Fibroblast of skin of scalp (primary cell): ENCODE measurements around the gene LCE1B. TPM values are rescaled to one million over a fixed set of nuclear protein-coding genes. Genes with fewer than 3 reads are reported as not detected.

ENCODE experiments used
- DNase-seq: peaks from one replicate; pipeline ENCODE4 v3.0.0-alpha.2; 2013
- polyA plus RNA-seq, 2 experiments: library from polyadenylated mRNA; unstranded; fragments of 120-200 nt; gene quantifications; one replicate each; pipeline ENCODE4 v1.2.1, GENCODE V29; 2013; ENCODE audit not compliant: insufficient read length in 2 of 2

The LCE1B gene, protein sequence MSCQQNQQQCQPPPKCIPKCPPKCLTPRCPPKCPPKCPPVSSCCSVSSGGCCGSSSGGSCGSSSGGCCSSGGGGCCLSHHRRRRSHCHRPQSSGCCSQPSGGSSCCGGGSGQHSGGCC
- not detected for polyA plus RNA-seq (2013, experiment 1 of 2; ENCODE audit: insufficient read length)
- polyA plus RNA-seq (2013, experiment 2 of 2; ENCODE audit: insufficient read length) = not detected

DNA sequence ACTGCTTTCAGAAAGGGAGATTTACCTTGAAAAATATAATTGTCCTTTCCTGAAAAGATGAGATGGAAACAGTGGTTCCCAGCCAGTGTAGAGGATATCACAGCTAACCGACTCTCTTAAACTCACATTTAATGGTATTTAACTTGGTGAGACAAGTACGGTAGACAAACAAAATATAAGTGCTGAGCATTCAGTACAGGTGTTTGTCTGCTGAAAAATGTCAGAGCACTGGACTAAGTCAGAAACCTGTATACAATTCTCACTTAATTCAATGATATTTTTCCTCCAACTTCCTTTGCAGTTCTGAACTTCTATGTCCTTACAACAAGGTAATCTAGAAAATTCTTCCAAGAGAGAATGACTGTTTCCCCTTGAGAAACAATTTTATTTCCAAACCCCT, at the start of gene LCE1B:
TSS of gene LCE1B (plus strand) at position 301 of the 400 bp plus-strand sequence. CDS start 476 bp downstream, outside the sequence.
- no peak for DNase-seq

- DNase-seq = no peak
These were observed 42.8 kb upstream of the LCE1B start for GRCh38 chr1:152768847-152769533.

DNA sequence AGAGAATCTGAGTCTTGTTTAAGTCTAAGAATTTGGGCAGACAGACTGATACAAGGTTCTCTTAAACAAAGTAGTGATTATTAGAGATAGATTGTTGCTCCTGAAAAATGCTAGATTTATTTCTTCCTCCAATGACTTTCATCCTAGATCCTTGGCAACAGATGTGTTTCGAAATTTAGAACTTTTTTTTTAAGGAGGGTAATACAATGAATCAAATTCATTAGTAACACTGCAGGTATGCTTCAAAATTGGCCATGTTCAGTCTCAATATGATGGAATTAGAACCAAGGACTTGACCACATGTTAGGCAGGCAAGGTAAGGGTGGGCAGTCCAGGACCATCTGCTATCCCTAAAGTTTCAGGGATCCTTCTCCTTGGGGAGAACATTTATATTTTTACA, 41.4 kb upstream of the LCE1B start:
- no peak for DNase-seq

DNA sequence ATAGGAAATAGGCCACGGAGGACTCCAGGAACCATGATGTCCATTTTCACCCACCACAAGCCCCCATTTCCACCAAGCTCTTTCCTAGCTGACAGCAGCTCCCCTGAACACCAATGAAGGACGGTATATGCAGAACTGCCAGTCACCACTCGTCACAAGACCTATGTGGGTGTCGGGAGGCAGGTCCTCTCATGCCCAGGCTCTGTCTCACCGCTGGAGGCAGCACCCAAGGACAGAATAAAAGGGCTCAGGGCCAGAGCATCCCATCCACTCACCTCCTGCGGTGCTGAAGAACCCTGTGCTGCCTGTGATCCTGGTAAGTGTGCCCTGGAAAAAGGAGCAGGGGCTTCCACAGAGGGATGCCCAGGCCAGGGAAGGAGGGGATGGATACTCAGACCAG, 36.9 kb upstream of the LCE1B start, which contains the start of gene LCE1F:
TSS of gene LCE1F (plus strand) at position 266 of the 400 bp plus-strand sequence. CDS start 1,232 bp downstream, outside the sequence.
- DNase-seq = no peak

- DNase-seq = no peak
These were observed 35.4 kb upstream of the LCE1B start for GRCh38 chr1:152776361-152776760.

- no peak for DNase-seq
These were observed 34.1 kb upstream of the LCE1B start for GRCh38 chr1:152777510-152778137.

DNA sequence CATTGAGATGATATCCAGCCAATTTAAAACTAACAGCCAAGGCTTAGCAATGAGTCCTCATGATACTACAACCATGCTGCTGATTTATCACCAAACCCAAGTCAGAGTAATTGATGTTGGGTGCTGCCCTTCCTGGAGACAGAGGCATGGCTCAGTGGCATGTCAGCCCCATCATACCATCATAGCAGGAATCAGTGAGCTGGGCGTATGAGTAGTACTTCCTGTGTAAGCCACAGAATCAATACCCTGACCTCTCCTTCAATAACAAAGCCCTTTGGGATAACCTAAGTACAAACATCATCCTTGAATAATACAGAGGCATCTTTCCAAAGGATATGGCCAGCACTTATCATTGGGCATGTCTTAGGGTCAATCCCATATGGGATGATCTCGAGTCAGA, 28.7 kb upstream of the LCE1B start:
- DNase-seq = no peak

- DNase-seq = no peak
These were observed 25.7 kb upstream of the LCE1B start, which contains the start of gene LCE1E for GRCh38 chr1:152786077-152786476. Gene LCE1E (plus strand): TSS chr1:152786257. CDS start chr1:152787300, 1,043 bp downstream.

DNA sequence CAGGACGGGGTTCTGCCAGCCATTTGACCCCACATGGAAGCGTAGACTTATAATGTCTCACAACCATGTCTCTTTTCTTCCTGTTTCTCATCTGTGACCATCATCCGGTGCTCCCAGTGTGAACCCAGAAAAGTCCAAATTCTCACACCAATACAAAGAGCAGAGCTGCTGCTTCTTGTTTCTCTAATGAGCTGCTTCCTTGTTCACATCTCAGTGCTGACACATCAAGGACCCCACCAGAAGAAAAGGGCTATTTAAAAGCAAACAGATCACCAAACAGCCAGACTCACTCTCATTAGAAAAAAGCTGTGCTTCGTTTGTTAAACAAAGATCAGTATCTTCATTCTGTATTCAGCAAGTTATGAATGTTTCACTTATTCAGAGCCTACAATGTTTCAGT, 16.1 kb upstream of the LCE1B start:
- no peak for DNase-seq

DNA sequence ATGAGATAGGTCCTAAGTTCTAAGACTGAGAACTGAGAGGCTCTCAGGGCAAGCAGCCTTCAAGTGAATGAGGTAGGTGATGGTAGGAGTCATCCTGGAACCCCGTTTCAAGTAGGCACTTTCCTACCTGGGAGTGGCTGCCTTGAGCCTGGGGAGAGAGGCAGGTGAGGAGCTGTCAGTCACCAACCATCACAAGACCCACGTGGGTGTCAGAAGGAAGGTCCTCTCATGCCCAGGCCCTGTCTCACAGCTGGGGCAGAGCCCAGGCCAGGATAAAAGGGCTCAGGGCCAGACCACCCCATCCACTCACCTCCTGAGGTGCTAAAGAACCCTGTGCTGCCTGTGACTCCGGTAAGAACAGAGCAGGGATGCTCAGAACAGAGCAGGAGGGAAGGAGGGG, 15.3 kb upstream of the LCE1B start, which contains the start of gene LCE1D:
TSS of gene LCE1D (plus strand) at position 301 of the 400 bp plus-strand sequence. CDS start 1,074 bp downstream, outside the sequence.
- DNase-seq = no peak

GRCh38 chr1:152801333-152801732, 10.4 kb upstream of the LCE1B start:
- no peak for DNase-seq

- no peak for DNase-seq
These were observed 5.2 kb upstream of the LCE1B start, which contains the start of gene LCE1C for GRCh38 chr1:152806576-152806975. Gene LCE1C (minus strand): TSS chr1:152806651. CDS start chr1:152805478, 1,173 bp downstream.

GRCh38 chr1:152811050-152811449, 721 bp upstream of the LCE1B start:
- no peak for DNase-seq

DNA sequence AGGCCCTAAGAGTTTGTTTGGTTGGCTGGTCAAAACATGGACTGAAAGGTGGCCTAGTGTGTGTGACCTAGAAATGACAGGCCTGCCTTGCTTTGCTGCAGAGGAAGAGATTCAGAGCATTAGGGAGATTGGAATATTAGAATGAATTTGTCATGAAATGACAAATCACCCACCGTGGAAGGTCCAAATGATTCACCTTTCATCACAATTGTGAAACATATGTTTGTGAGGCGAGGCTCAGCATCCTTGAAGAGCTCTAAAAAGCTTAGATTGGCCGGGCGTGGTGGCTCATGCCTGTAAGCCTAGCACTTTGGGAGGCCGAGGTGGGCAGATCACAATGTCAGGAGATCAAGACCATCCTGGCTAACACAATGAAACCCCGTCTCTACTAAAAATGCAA, 5.5 kb downstream of the LCE1B start:
- DNase-seq = no peak

GRCh38 chr1:152823294-152823693, 11.5 kb downstream of the LCE1B start:
- no peak for DNase-seq

DNA sequence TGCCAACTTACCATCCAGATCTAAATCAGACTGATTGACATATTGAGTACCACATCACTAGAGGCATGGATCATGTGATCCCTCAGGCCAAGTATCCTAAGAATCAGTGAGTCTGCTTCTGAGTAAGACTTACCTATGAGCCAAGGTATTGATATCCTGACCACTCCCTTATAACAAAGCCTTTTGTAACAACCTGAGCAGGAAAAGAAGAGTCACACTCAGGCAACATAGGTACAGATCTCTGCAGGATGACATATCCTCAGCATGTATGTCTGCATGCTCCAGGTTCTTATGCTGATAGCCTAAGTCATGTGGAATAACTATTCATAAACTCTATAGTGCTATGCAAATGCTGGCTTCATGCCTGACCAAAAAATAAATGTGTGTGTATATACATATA, 13.2 kb downstream of the LCE1B start:
- DNase-seq = no peak

DNA sequence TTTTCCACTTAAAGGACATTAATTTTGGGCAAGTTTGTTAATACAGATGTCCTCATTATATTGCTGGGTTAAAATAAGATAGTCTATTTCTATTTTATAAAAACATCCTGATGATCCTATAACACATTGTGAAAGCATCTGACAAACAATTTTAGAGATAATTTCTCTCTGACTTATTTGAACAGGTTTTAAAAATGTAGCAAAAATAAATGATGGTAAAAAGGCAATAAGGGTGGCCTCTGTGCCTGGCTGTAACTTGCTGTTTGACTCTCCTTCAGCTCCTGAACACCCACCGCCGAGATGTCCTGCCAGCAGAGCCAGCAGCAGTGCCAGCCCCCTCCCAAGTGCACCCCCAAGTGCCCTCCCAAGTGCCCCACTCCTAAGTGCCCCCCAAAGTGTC, 15.4 kb downstream of the LCE1B start, which contains the start of gene LCE1A:
TSS of gene LCE1A (plus strand) at position 301 of the 400 bp plus-strand sequence. CDS start at position 301, 0 bp downstream.
- DNase-seq = no peak

DNA sequence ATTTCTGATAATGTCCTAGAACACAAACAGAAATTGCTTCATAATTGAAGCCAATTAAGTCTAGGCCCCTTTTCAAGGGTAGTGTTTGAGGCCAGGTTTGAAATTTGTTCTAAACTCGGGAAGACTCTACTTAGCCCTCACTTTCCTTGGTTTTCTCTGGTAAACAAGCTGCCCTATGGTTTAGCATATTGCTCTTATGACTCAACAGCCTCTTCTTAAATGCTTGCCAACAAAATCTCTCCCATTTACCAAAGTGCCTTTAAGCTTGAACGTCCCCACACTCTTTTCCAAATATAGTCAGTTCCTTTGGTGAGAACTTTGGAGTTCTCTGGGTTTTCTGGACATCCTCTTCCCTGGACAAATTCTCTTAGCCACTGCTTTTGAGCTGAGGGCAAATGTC, 25.1 kb downstream of the LCE1B start:
- DNase-seq = no peak

DNA sequence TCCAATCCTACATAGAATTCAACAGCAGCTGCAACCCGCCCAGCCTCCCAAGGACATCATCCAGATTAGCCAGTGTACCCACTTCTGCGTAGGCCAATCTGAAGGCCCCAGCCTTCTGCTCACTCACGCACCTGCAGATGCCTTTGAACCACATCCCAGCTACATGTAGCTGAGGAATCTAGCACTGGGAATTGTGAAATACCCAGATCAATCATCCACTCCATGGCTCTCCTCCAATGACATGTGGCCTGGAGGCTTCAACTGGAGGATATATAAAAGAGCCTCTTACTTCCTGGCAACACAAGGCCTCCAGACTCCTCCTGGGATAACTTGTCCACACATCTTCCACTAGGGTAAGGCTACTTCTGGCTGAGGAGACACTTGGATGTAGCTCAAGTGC, 30.8 kb downstream of the LCE1B start, which contains the start of gene LCE6A:
TSS of gene LCE6A (plus strand) at position 301 of the 400 bp plus-strand sequence. CDS start 665 bp downstream, outside the sequence.
- DNase-seq = no peak

DNA sequence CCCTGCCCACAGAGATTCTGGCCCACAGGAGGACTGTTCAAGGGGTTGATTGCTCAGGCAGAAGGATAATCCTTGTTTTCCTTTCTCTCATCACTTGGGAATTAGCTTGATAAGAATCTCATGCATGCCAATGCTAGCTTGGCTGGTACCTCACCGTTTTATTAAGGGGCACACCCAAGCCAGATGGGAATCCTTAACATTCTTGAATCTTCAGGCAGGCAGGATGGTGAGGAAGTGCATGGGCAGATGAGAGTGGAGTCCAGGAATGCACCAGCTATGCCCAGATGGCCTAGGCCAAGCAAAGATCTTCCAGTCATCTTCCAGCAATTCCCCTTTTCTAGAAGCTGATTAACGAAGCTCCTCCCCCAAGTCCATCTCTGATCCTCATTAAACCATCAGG, 43.9 kb downstream of the LCE1B start:
- DNase-seq = no peak

DNA sequence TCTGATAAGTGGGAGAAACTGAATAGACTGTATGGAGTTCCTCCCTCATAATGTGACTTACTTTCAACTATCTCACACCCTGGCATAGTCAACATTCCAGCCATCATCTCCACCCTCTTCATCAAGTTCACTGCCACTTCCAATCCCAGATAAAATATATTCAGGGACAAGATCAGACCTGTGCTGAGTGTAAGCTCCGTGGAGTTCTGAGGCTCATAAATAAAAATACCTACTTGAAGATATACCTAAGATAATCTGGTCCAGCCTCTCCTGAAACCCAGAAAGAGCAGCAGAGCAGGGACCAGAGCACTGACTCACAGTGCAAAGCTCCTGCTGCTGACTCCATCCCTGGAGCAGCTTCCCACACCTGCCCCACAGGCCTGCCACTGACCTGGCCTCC, 46.3 kb downstream of the LCE1B start:
- no peak for DNase-seq

DNA sequence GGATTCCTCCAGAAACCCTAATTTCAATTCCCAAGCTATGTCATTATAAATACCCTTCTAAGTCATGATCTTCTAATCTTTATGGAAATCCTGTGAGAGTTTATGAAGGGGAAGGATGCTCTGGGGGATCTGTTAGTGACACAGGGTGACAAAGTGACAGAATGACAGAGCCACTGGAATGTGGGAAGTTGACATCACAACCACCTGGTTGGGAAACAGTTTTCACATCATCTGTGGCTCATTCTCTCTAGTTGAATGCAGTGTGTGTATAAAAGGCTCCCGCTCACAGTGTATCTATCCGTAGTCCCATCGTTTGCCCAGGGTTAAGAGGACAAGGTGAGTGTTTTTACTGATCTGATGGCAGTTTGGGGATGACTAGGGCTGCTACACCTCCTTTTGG, 47.9 kb downstream of the LCE1B start, which contains the start of gene LCE7A:
TSS of gene LCE7A (plus strand) at position 301 of the 400 bp plus-strand sequence. CDS start 702 bp downstream, outside the sequence.
- no peak for DNase-seq

DNA sequence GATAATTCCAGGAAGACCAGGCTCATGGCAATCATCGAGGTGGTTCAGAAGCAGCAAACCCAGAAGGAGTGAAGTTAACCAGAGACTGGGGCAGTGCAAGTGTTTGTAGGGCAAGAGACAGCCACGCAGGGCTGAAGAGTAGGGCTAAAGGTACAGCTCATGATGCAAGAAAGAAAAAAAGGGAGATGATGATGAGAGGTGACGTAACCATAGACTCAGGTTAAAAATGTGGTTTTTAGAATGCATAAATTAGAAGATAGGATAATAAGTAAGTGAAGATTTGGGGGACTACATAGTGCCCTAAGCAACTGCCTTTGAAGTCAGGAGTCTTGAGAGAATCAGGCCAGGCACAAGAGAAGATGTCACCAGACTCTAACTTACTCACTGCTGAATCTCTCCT, 48.4 kb downstream of the LCE1B start:
- no peak for DNase-seq
